Medulla oblongata (tissue), 1 donor: ENCODE results near the gene NDUFAF7.
"Not testable (repeated sequence)": the region's sequence is repeated elsewhere in the genome, so short reads cannot be mapped to it uniquely, and the experiment has no call there.

ENCODE experiments used
- DNase-seq: peaks from one replicate; pipeline ENCODE4 v3.0.0-alpha.2; 2015; ENCODE audit errors: extremely low spot score

Gene NDUFAF7

DNA sequence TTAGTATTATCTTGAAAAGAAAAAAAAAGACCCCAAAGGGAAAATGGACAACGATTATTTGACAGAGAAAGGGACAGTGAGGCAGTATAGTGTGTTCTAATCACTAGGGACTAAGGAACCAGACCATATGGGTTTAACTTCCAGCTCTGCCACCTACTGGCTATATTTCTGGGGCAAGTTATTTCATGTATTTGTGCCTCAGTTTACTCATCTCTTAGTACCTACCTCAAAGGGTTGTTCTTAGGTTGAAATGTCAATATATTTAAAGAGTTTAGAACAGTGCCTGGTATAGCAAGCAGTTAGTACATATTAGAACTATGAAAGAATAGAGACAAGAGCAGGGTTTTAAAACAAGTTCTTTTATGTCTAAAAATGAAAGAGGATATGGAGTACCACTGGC lies 50.5 kb downstream of the NDUFAF7 start:
- no peak for DNase-seq

DNA sequence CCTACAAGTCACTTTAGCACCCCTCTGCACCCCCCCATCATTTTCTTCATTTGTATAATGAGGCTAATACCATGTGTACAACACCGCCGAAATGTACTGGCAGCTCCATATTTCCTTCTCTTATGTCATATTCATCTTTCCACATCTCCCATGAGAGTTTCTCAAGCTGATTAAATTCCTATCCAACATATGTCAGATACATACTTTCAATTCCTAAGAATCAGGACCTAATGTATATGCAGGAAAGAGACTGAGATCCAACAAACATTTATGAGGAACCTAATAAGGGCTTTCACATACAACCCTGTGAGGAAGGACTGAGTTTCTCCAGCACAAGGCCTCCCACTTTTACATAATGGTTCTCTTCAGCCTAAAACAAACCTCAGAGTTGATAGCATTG lies 51.3 kb downstream of the NDUFAF7 start:
- no peak for DNase-seq

DNA sequence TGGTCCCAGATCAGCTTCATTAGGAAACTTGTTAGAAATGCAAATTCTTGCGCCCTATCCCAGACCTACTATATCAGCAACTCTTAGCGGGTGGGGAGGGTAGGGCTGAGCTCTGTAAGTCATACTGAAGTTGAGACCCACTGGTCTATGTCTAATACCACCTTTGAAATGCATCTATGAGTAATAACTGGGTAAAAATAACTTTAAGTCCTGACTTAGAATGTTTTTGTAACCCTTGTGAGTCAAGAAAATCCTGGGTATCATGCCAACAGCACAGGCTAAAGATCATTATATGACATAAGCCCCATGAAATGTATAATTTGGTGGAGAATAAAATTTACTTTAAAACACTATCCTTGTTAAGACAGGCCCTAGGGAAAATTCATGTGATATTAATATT lies 51.7 kb downstream of the NDUFAF7 start:
- DNase-seq = no peak

DNA sequence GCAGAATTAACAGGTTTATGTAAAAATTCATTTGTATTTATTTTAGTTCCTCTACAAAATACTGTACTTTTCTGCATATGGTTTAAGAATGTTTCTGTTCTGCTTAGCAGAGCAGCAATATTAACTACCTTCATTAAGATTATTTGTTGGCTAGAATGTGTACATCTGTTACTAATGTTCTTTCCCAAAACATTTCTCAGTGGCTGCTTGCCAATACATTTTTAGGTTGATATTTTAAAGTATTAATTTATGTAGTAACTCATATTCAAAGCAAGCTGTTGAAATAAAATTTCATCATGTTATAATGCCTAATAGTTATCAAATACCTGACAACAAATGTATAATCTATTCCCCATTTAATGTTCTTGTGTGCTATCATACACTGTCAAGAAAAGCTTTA lies 52.9 kb downstream of the NDUFAF7 start:
- no peak for DNase-seq

DNA sequence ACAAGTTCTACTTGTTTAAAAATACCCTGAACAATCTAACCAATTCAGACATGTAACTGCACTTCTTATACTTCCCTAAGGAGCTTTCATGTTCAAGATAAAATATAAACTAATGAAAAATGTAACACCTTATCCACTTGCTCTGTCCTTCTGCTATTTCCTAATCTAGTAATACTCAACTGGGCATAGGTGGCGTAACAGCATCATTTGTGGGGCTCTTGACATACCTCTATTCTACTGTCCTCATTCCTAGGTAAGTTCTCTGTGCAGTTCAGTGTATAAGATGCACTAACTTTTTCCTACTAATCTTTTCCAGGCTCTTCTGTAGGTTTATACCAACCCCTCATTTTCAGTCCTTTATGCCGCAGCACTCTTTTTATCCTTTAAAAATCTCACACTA lies 56.5 kb downstream of the NDUFAF7 start:
- DNase-seq = no peak

DNA sequence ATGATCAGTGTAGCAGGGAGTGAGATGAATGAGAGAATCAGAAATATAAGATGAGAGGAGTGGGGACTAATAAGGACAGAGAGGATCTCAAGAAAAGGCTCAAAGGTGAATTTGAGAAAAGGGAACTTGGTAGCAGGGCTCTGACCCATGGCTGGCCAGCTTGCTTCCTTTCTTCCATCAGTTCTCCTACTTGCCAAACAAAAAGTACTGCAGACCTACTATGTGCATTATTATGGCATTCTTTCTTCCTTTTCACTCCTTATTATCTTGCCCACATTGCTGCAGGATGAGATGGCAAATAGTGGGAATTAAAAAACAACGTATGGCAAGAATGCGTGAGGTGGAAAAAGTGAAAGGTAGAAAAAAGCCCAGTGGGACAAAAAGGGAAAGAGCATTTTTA lies 60.2 kb downstream of the NDUFAF7 start:
- no peak for DNase-seq

DNA sequence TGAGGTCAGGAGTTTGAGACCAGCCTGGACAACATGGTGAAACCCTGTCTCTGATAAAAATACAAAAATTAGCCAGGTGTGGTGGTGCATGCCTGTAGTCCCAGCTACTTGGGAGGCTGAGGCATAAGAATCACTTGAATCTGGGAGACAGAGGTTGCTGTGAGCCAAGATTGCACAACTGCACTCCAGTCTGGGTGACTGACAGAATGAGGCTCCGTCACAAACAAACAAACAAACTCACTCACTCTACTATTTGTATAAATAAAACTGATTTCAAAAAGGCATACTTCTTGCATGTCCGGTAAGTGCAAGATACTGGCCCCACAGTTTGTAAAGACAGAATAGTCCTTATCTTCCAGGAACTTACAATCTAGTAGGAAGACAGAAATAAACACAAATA lies 63.4 kb downstream of the NDUFAF7 start:
- not testable (repeated sequence) for DNase-seq

DNA sequence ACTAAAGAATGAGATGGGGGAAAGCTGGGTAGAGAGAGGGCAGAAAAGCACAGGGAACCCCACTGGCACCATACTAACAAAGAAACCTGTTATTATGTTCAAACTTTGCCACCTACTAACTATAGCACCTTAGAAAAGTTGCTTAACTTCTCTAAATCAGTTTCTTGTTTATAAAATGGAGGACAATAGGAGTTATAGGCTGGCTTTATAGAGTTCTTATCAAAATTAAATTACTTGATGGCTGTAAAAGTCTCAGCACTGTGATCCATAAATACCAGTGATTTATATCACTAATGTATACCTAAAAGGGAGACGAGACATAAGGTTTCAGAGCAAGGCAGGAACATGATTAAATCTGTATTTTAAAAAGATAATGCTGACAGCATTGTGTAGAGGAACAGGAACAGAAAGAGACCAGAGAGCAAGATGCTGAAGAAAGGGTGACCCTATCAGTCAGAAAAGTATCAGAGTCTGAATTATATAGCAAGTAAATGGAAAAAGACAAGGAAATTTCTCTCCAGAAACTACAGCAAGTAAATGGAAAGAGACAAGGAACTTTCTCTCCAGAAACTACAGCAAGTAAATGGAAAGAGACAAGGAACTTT lies 64.1 kb downstream of the NDUFAF7 start:
- no peak for DNase-seq

DNA sequence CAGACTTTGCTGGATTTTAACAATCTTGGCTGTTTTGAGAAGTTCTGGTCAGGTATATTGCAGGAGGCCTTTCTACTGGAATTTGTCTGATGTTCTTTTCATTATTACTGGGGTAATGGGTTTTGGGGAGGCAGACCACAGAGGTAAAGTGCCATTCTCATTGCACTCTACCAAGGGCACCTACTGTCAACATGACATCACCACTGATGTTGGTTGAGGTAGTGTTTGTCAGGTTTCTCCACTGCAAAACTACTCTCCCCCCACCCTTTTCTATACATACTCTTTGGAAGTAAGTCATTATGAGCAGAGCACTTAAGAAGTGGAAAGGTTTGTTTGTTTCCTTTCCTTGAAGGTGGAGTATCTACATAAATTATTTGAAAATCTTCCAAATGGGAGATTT lies 66.2 kb downstream of the NDUFAF7 start:
- no peak for DNase-seq
